ENCODE measurements around the gene ARHGEF17.

- TF ChIP-seq, protein P1, sequence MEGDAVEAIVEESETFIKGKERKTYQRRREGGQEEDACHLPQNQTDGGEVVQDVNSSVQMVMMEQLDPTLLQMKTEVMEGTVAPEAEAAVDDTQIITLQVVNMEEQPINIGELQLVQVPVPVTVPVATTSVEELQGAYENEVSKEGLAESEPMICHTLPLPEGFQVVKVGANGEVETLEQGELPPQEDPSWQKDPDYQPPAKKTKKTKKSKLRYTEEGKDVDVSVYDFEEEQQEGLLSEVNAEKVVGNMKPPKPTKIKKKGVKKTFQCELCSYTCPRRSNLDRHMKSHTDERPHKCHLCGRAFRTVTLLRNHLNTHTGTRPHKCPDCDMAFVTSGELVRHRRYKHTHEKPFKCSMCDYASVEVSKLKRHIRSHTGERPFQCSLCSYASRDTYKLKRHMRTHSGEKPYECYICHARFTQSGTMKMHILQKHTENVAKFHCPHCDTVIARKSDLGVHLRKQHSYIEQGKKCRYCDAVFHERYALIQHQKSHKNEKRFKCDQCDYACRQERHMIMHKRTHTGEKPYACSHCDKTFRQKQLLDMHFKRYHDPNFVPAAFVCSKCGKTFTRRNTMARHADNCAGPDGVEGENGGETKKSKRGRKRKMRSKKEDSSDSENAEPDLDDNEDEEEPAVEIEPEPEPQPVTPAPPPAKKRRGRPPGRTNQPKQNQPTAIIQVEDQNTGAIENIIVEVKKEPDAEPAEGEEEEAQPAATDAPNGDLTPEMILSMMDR (IDR thresholded peaks at IDR 0.05): no peak
- no peak for TF ChIP-seq EP300 (IDR thresholded peaks at IDR 0.05; ENCODE audit: low read depth)
- TF ChIP-seq POLR2AphosphoS5 (IDR thresholded peaks at IDR 0.05): no peak
- no peak for TF ChIP-seq POLR2A (IDR thresholded peaks at IDR 0.05)
Measured at GRCh38 chr11:73296501-73297230, 11.4 kb upstream of the ARHGEF17 start.

All from transverse colon (tissue), 4 donors.